GM21423 (cell line): ENCODE data around the gene EBP.
"Not testable (repeated sequence)": the region's sequence is repeated elsewhere in the genome, so short reads cannot be mapped to it uniquely, and the experiment has no call there.

Experiments
- ATAC-seq: cut with Tn5 transposase; IDR thresholded peaks from one replicate; pipeline ENCODE4 v1.9.1; 2021; ENCODE audit warnings: mild to moderate bottlenecking, moderate library complexity; ENCODE audit not compliant: unreplicated experiment

Gene EBP

DNA sequence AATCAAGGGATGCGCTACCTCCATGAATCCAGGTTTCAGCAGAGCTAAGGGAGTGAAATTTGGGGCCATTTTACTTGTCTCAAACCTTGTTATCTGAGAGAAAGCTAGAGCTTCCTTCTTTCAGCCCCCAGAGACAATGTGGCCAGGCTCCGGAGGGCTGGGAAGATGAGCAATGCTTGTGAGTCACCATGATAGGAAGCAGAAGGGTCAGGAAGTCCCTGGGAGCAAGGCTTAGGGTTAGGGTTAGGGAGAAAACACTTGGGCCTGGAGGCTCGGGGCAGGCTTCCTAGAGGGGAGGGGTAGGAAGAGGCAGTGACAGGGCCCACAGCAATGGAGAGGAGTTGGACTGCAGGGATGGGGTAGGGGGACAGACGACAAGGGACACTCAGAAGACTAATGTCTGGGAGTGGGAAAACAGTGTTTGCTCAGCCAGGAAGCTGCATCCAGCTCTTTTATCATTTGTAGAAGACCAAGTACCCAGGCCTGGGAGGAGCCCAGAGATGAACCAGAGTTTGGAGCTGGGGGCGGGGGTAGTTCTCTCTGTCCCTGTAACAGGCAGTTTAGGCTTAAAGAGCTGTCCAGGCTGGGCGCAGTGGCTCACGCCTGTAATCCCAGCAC lies 29.2 kb upstream of the EBP start:
- ATAC-seq, result no peak

DNA sequence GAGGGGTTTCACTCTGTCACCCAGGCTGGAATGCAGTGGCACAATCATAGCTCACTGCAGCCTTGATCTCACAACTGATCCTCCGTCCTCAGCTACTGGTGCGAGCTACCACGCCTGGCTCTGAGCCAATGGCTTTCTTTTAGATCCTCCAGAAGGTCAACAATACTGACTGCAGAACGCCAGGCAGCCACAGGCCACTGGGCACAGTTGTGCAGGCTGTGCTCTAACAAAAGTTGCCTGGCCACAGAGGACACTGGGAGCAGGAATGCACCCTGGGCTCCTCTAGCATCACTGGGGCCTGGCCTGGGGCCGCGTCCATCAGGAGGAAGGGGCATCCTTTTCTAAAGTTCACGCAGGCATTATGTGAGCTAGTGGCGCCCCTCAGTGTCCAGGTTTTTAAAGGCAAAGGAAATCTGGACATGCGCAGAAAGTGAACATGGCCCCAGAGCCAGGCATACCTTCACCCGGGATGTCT lies 27.7 kb upstream of the EBP start:
- ATAC-seq, result no peak

DNA sequence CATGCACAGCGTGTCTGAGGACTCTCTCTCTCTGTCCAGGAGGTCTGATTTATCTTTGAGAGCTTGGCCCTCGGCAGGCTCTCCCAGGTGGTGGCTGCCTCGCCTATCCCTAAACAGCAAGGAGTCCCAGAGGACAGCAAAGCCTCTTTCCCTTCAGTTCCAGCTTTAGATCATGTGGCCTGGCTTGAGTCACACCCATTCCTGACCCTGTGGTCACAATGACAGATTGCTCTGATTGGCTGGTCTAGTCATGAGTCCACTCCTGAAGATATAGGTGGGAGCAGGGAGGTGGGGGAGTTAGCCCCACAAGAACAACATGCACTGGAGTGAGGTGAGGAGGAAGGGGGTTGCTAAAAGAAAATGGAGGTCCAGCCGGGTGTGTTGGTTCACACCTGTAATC lies 24.9 kb upstream of the EBP start:
- ATAC-seq, result no peak

DNA sequence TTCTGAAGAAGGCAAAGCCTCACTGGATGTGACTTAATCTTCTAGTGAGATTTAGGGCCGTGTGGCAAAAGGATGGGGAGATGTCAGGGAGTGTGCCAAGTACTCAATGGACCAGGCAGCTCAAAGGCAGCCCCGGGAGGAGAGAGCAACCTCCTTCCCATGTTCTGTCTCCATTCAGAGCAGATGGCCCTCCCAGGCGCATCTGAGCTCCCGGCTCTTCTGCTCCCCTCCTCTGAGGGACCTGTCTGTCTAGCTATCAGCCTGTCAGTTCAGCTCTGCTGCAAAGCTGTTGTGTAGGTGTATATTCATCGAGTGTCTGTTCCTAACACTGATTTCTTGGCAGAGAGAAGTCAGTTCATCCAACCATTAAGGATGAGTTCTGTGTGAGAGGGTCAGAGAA lies 23.7 kb upstream of the EBP start:
- no peak for ATAC-seq

DNA sequence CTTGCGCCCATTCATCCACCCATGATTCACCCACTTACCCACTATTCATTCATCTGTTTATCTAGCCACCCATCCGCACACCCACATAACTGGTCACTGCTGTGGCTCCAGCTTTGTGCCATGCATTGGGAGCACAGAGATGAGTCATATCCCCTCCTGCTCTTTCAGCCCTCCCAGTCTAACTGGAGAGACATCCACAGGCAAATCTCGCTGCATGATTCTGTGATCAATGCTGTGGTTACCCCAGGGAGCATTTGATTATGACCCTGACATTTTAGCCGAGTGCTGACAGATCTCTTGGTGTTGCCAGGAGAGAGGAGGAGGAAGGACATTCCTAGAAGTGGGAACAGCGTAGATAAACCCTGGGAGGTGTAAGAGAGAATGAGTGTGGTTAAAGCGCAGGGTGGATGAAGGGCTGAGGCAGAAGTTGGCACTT lies 23.2 kb upstream of the EBP start:
- ATAC-seq, result no peak

DNA sequence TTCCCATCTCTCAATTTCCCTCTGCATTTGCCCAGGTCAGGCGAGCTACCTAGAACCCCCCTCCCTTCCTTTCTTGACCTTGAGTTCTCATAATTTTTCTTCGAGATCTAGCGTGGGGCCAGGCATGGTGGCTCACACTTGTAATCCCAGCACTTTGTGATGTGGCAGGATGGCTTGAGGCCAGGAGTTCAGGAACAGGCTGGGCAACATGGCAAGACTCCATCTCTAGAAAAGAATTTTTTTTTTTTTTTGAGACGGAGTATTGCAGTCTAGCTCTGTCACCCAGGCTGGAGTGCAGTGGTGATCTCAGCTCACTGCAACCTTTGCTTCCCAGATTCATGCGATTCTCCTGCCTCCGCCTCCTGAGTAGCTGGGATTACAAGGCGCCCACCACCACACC lies 17.3 kb upstream of the EBP start:
- ATAC-seq, result no peak

GRCh38 chrX:48505481-48505880 lies 16.1 kb upstream of the EBP start:
- ATAC-seq, result no peak

DNA sequence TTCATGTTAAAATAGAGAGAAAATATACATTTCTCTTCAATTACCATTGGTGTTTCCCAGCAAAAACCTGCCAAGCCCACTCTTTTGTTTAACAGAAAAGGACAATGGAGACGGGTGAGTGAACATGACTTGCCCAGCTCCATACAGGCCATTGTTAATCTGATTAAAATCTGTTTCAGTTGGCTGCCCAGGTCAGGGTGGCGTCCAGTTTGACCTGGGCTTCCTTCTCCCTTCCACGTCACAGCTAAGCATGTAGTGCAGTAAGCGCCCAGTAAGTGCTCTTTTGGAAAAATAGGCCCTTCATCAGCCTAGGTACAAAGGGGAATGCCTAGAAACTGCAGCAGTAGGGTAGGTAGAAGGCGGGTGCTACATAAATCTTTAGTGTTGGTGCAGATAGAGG lies 14.4 kb upstream of the EBP start:
- ATAC-seq, result no peak

DNA sequence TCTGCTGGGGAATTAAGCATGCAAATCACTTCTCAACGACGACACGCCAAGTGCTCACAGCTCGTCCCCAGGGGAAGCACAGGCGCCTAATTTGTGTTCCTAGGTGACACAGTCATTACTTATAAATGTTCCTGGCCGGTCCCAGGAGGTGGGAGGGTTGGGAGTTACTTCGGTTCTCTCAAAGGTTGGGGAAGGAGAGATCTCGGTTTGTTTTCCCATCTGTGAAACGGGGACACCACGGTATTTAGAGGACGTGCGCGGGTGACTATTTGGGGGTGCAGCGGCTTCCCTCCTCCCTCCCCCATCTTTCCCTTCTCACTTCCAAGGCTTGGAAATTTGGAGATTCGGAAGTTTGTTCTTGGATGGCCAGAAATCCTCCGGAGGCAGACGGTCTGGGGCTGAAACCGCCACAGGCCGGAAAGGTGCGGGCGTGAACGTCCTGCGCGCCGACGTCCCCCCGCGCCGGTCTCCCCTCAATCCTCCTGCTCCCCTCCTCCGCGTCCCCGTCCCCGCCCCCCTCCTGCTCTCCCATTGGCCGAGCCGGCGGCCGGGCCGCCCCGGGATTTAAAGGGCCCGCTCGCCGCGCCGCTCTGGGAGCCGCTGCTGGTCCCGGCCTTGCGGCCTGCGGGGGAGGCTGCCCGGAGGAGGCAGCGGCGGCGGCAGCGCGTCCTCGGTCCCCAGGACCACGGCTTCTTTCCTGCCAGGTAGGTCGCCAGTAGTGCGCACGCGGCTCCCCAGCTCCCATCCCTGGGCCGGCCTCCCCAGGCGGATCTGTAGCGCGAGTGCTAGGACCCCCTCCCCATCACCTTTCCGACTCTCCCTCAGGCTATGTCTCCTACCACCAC lies 13.0 kb upstream of the EBP start, which contains the start of gene PORCN:
TSS of gene PORCN (plus strand) at position 593 of the 845 bp plus-strand sequence. CDS start 829 bp downstream, outside the sequence.
- ATAC-seq, result peak; percentile 87

DNA sequence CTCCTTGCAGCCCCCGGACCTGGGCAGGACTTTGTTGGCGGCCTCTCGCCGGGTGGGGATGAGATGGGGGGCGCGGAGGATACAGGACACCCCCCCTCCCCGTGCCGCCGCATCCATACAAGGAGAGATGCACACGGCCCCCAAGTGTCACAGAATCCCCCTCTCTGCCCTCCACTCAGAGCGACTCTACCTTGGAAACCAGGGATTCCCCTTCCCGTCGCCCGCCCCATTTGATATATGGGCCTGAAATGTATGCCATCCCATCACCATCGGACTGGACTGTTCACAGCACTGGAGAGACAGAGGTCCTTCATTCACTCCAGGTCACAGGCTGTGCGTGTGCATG lies 12.4 kb upstream of the EBP start:
- ATAC-seq, result peak; percentile 12

GRCh38 chrX:48509619-48510018 lies 12.0 kb upstream of the EBP start:
- ATAC-seq, result no peak

- ATAC-seq, result no peak
Measured at GRCh38 chrX:48511560-48511959, 10.0 kb upstream of the EBP start.

DNA sequence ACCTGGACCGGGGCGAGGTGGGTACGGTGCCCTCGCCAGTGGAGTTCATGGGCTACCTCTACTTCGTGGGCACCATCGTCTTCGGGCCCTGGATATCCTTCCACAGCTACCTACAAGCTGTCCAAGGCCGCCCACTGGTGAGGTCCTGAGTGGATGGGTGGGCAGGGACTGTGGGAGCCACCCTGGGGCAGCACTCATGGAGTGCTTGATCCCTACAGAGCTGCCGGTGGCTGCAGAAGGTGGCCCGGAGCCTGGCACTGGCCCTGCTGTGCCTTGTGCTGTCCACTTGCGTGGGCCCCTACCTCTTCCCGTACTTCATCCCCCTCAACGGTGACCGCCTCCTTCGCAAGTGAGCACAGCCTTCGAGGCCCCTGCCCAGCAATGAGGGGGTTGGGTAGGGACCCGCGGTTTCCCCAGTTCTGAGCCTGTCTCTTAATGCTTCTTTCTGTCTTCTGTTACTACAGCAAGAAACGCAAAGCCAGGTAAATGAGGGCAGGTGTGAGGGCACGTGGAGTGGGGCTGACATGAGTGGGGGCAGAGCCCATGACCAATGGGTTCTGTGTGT lies 9.2 kb upstream of the EBP start:
- no peak for ATAC-seq

DNA sequence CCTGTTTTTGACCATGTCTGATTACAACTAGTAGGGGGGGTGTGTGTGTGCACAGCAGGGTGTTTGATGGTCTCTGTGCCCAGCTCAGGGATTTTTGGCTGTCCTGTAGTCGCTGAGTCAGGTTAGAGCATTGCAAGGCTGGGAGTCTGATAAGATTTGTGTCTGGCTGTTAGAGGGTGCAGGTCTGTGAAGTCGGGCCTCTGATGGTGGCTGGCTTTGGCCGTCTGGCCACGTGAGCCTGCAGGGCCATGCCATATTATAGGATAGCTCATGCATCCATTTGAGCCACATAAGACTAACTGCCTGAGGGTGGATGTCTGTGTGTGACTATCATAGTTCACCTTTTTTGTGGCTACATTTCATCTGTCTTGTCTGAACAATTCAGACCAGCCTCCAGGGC lies 7.9 kb upstream of the EBP start:
- no peak for ATAC-seq

GRCh38 chrX:48514126-48514806 lies 7.3 kb upstream of the EBP start:
- no peak for ATAC-seq

DNA sequence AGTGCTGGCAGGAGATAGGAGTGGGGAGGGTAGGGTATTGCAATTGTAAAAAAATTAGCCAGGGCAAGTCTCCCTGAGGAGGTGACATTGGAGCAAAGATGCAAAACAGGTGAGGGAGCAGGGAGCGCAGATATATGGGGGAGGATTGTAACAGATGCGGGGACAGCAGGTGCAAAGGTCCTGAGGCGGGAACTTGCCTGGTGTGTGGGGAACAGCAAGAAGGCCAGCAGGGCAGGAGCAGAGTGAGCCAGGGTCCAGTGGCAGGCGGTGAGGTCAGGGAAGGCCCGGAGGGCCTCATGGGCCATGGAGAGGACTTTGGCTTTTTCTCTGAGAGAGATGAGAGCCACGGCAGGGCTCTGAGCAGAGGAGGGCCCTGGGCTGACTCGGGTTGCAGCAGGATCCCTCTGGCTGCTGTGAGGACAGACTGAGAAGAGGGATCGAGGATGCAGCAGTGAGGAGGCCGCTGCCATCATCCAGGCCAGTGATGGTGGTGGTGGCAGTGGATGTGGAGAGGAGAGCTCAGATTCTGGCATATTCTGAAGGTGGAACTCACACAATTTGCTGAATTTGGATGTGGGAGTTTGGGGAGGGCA lies 6.6 kb upstream of the EBP start:
- ATAC-seq, result no peak

GRCh38 chrX:48515842-48516241 lies 5.8 kb upstream of the EBP start:
- no peak for ATAC-seq

DNA sequence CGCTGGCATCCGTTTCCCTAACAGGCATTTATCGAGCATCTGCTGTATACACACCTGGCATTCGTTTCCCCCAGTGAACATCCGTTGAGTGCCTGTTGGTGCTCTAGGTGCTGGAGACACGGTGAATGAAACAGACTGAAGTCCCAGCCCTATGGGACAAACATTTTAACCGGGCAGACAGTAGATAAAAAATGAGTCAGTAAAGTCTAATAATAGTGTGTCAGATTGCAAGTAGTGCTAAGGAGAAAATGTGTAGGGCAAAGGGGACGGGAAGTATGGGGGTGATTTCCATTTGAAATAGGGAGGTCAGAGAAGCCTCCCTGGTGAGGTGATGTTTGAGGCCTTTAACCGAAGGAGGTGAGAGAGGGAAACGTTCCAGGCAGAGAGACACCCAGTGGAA lies 5.3 kb upstream of the EBP start:
- no peak for ATAC-seq

GRCh38 chrX:48516987-48517386 lies 4.6 kb upstream of the EBP start:
- no peak for ATAC-seq

DNA sequence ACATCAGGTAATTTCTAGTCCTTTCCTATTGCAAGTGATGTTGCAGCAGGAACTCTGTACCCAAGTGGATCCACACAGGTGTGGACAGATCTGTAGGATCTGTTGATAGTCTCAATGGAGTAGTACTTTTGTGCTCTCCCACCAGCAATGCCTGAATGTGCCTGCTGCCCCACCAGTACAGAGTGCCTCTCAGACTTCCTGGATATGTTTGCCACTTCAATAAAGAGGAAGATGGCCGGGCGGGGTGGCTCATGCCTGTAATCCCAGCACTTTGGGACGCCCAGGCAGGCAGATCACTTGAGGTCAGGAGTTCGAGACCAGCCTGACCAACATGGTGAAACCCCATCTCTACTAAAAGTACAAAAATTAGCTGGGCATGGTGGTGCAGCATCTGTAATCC lies 2.1 kb upstream of the EBP start:
- ATAC-seq, result not testable (repeated sequence)

GRCh38 chrX:48520455-48520854 lies 1.2 kb upstream of the EBP start:
- no peak for ATAC-seq
